Mesendoderm (in vitro differentiated cells): ENCODE measurements around the gene LGR5.

Experiments
- DNase-seq: peaks from one replicate; pipeline ENCODE4 v3.0.0; 2013
- H2AK5ac ChIP-seq: 2 replicates; pipeline ENCODE4 v1.6.1; 2013; ENCODE audit warnings: low read length, inconsistent platforms
- H2BK120ac ChIP-seq: 2 replicates; pipeline ENCODE4 v1.6.1; 2013; ENCODE audit warnings: low read depth, mild to moderate bottlenecking, low read length, moderate library complexity, mixed read lengths
- H2BK15ac ChIP-seq: replicated peaks from 2 replicates; pipeline ENCODE4 v1.6.1; 2013; ENCODE audit warnings: low read depth, mild to moderate bottlenecking, moderate library complexity
- H2BK5ac ChIP-seq: 2 replicates; pipeline ENCODE4 v1.6.1; 2013; ENCODE audit warnings: low read length, inconsistent platforms
- H3K18ac ChIP-seq: 2 replicates; pipeline ENCODE4 v1.6.1; 2013; ENCODE audit warnings: mild to moderate bottlenecking, low read length, mixed read lengths
- H3K23ac ChIP-seq: one replicate; pipeline ENCODE4 v1.6.1; 2013; ENCODE audit warnings: low read length
- H3K27ac ChIP-seq: 2 replicates; pipeline ENCODE4 v1.5.1; 2013; ENCODE audit warnings: low read depth, mild to moderate bottlenecking, inconsistent platforms, low read length, moderate library complexity
- H3K27me3 ChIP-seq: 2 replicates; pipeline ENCODE4 v1.6.1; 2013; ENCODE audit warnings: low read length, control low read depth, mild to moderate bottlenecking, inconsistent platforms; ENCODE audit not compliant: insufficient read depth, poor library complexity
- H3K36me3 ChIP-seq: 2 replicates; pipeline ENCODE4 v1.6.1; 2013; ENCODE audit warnings: low read length, inconsistent platforms; ENCODE audit not compliant: control insufficient read depth, insufficient read depth
- H3K4ac ChIP-seq: one replicate; pipeline ENCODE4 v1.6.1; 2013; ENCODE audit warnings: low read depth, mild to moderate bottlenecking, low read length, moderate library complexity
- H3K4me1 ChIP-seq: 2 replicates; pipeline ENCODE4 v1.6.1; 2013; ENCODE audit warnings: low read depth, low read length, inconsistent platforms; ENCODE audit not compliant: control insufficient read depth
- H3K4me2 ChIP-seq: 2 replicates; pipeline ENCODE4 v1.6.1; 2013; ENCODE audit warnings: low read length
- H3K4me3 ChIP-seq: 2 replicates; pipeline ENCODE4 v1.5.1; 2013; ENCODE audit warnings: mild to moderate bottlenecking, low read length
- H3K56ac ChIP-seq: one replicate; pipeline ENCODE4 v1.6.1; 2013; ENCODE audit warnings: low read length
- H3K79me1 ChIP-seq: 2 replicates; pipeline ENCODE4 v1.6.1; 2013; ENCODE audit warnings: low read length, inconsistent platforms
- H3K79me2 ChIP-seq: 2 replicates; pipeline ENCODE4 v1.6.1; 2013; ENCODE audit warnings: mild to moderate bottlenecking, low read length; ENCODE audit not compliant: control insufficient read depth, insufficient read depth
- H3K9ac ChIP-seq: 2 replicates; pipeline ENCODE4 v1.6.1; 2013; ENCODE audit warnings: low read length, inconsistent platforms
- H4K5ac ChIP-seq: one replicate; pipeline ENCODE4 v1.6.1; 2013; ENCODE audit warnings: low read length
- H4K8ac ChIP-seq: one replicate; pipeline ENCODE4 v1.6.1; 2013; ENCODE audit warnings: low read depth, mild to moderate bottlenecking, control low read depth, low read length, moderate library complexity
- WGBS: extraction: QIAGEN DNeasy Blood & Tissue Kit; methylation state at CpG from one replicate; pipeline ENCODE4 v1.1.7; 2013; ENCODE audit warnings: low lambda C conversion rate, missing lambda C conversion rate; ENCODE audit not compliant: insufficient coverage; ENCODE audit errors: extremely low coverage; 5-methylcytosine and 5-hydroxymethylcytosine counted together

Gene LGR5

GRCh38 chr12:71626768-71627167 lies 187.2 kb downstream of the LGR5 start:
- no peak overlapping the region for H3K27ac ChIP-seq
- H3K56ac ChIP-seq, result no peak overlapping the region
- peaks cover 7% of the 10 kb centered on the region for H3K36me3 ChIP-seq
- H3K4me1 ChIP-seq, result no peaks in the 10 kb centered on the region
- no peak overlapping the region for H4K5ac ChIP-seq
- H3K23ac ChIP-seq, result no peak overlapping the region
- H3K9ac ChIP-seq, result no peak overlapping the region
- WGBS, result no CpG with 5 or more reads among the region's 3 CpGs
- H4K8ac ChIP-seq, result no peak overlapping the region
- no peaks in the 10 kb centered on the region for H3K79me1 ChIP-seq
- no peak overlapping the region for H3K18ac ChIP-seq
- H2AK5ac ChIP-seq, result no peak overlapping the region
- DNase-seq, result no peak
- no peak overlapping the region for H3K4me3 ChIP-seq
- no peak overlapping the region for H3K4ac ChIP-seq
- no peaks in the 10 kb centered on the region for H3K79me2 ChIP-seq
- H2BK120ac ChIP-seq, result no peak overlapping the region
- H2BK15ac ChIP-seq, result no peak overlapping the region
- H3K27me3 ChIP-seq, result no peaks in the 10 kb centered on the region
- H3K4me2 ChIP-seq, result no peak overlapping the region
- H2BK5ac ChIP-seq, result no peak overlapping the region

- no peak overlapping the region for H3K27ac ChIP-seq
- H3K4ac ChIP-seq, result no peak overlapping the region
- no peak for DNase-seq
- H3K4me3 ChIP-seq, result no peak overlapping the region
- no peaks in the 10 kb centered on the region for H3K4me1 ChIP-seq
- H4K8ac ChIP-seq, result no peak overlapping the region
- no peak overlapping the region for H3K18ac ChIP-seq
- H2AK5ac ChIP-seq, result no peak overlapping the region
- H4K5ac ChIP-seq, result no peak overlapping the region
- H3K9ac ChIP-seq, result no peak overlapping the region
- H2BK15ac ChIP-seq, result no peak overlapping the region
- no CpG with 5 or more reads among the region's 2 CpGs for WGBS
- H2BK120ac ChIP-seq, result no peak overlapping the region
- H3K79me1 ChIP-seq, result no peaks in the 10 kb centered on the region
- H3K27me3 ChIP-seq, result no peaks in the 10 kb centered on the region
- no peaks in the 10 kb centered on the region for H3K79me2 ChIP-seq
- no peak overlapping the region for H3K4me2 ChIP-seq
- H2BK5ac ChIP-seq, result no peak overlapping the region
- no peak overlapping the region for H3K23ac ChIP-seq
- peaks cover 7% of the 10 kb centered on the region for H3K36me3 ChIP-seq
- no peak overlapping the region for H3K56ac ChIP-seq
Observed at GRCh38 chr12:71627438-71628002, 187.9 kb downstream of the LGR5 start.
